Heart right ventricle (tissue), 16 donors: ENCODE results near the gene DLGAP1. TPM values are rescaled to one million over a fixed set of nuclear protein-coding genes. Genes with fewer than 3 reads are reported as not detected.

Experiments used
- ATAC-seq, 8 donors: fragments of 200-7000 bp; cut with Tn5 transposase; one replicate each; pipeline ENCODE4 v1.9.1; 2020; ENCODE audit warnings: mild to moderate bottlenecking in 8 of 8, moderate library complexity in 8 of 8, moderate number of reproducible peaks in 1 of 8
- DNase-seq, 2 donors: peaks; one replicate each; pipeline ENCODE4 v3.0.0-alpha.2; 2020
- H3K27ac ChIP-seq, 10 donors: fragments of 200-600 bp; sonication (generic) in 2 of 10; one replicate each; pipeline versions ENCODE4 v1.5.0 to v1.8.0; 2020 to 2022; ENCODE audit warnings: mild to moderate bottlenecking in 3 of 10
- H3K27me3 ChIP-seq, 7 donors: fragments of 200-600 bp; one replicate each; pipeline ENCODE4 v1.8.0; 2021 to 2022; ENCODE audit warnings: mild to moderate bottlenecking in 2 of 7
- H3K36me3 ChIP-seq, 9 donors: fragments of 200-600 bp; sonication (generic) in 1 of 9; one replicate each; pipeline versions ENCODE4 v1.5.0 to v1.8.0; 2020 to 2022; ENCODE audit warnings: mild to moderate bottlenecking in 2 of 9
- H3K4me1 ChIP-seq, 9 donors: fragments of 200-600 bp; sonication (generic) in 1 of 9; one replicate each; pipeline versions ENCODE4 v1.5.0 to v1.8.0; 2020 to 2022; ENCODE audit warnings: mild to moderate bottlenecking in 4 of 9
- H3K4me3 ChIP-seq, 10 donors: fragments of 200-600 bp; sonication (generic) in 2 of 10; one replicate each; pipeline versions ENCODE4 v1.5.0 to v1.8.0; 2020 to 2022; ENCODE audit warnings: mild to moderate bottlenecking in 7 of 10, moderate library complexity in 2 of 10
- H3K9me3 ChIP-seq, 11 donors: fragments of 200-600 bp in 10 of 11; sonication (generic) in 2 of 11; one replicate each; pipeline versions ENCODE4 v1.5.0 to v1.8.0; 2013 to 2022; ENCODE audit warnings: mild to moderate bottlenecking in 2 of 11, control low read depth in 1 of 11, moderate library complexity in 1 of 11
- CTCF ChIP-seq, 9 donors: fragments of 200-600 bp; sonication (generic) in 2 of 9; IDR thresholded peaks; one replicate each; pipeline versions ENCODE4 v1.5.0 to v1.8.0; 2021 to 2022; ENCODE audit warnings: antibody characterized with exemption in 9 of 9, mild to moderate bottlenecking in 5 of 9, moderate library complexity in 1 of 9
- WGBS, 2 donors: extraction: QIAGEN DNeasy Blood & Tissue Kit; methylation state at CpG; one replicate each; pipeline ENCODE4 v1.1.7; 2013; ENCODE audit warnings: inconsistent platforms in 1 of 2; 5-methylcytosine and 5-hydroxymethylcytosine counted together
- intact Hi-C, 10 donors: fragments of 100-400 bp; cut with DNase I; formaldehyde crosslinking; loops; one replicate each; pipeline versions ENCODE4 v1.11.1 to v1.14.2; 2022
- polyA plus RNA-seq, 2 donors: library from polyadenylated mRNA; stranded (reverse); fragments of 200-250 nt; gene quantifications; one replicate each; pipeline ENCODE4 v1.2.3, GENCODE V29; 2013
- total RNA-seq, 10 donors: library from RNA; stranded (reverse); fragmentation: NEBNext Ultra II Directional in 3 of 10; extraction: Animal tissue kit (Norgen Biotek cat#: 25700) in 3 of 10; gene quantifications; one replicate each; pipeline versions ENCODE4 v1.2.1 to v1.2.4, GENCODE V29; 2021 to 2023
- donor health status: Arrhythmogenic right ventricular cardiomyopathy.
- donor health status: ischemic (EF 13 %, LVEDD 7.1; RV severe dilation, severe dysfunction).
- donor health status: healthy with polysubstance abuse.
- donor health status: DM: no; HTN: yes; CAD: no.
- donor health status: DM: no; HTN: no; CAD: no.
- donor health status: ischemic (EF 25% LVEDD 6.9; RV normal size, moderate dysfunction).
- donor health status: ischemic (EF 25% LVEDD 5.7; RV mildly dilated, moderate dysfunction).
- donor health status: healthy.
- donor health status: DM: yes; HTN: yes; CAD: no.
- donor health status: Ischemic cardiomyopathy.
- donor health status: ischemic (EF 35%, LVEDD 5.7; RV mildly dilated, moderate dysfunction).
- donor health status: nonischemic (EF 11% LVEDD 7.7; RV severe dilation, severe dysfunction).
- donor health status: DM: yes; HTN: yes; CAD: no.
- donor health status: PGD.
- donor health status: ischemic (EF 29% LVEDD 5.4; RV normal size, mild dysfunction).
- donor health status: nonischemic (EF 23%, LVEDD 6.1; RV moderate dilation, normal function).

Gene DLGAP1
- total and polyA plus RNA-seq, 12 donors, result 0.07 to 7.2 (median 1.0) TPM; not detected in 2

- Histone ChIP-seq H3K27ac (no peak overlapping the region), H3K27me3 (peaks cover 0 to 10% (median 0%) of the 10 kb centered on the region in 7 donors), H3K4me1 (no peaks in the 10 kb centered on the region), H3K4me3 (no peak overlapping the region), H3K9me3 (no peaks in the 10 kb centered on the region), H3K36me3 (no peaks in the 10 kb centered on the region)
- DNase-seq (no peak), ATAC-seq (no peak)
- no peak for TF ChIP-seq CTCF (IDR thresholded peaks at IDR 0.05)
- intact Hi-C loops, result no loop called here
- 80 to 89% methylated on average over 5 of the region's 5 CpGs for WGBS, 2 donors
These were observed 178.0 kb downstream of the DLGAP1 start for GRCh38 chr18:4276953-4277585.

- Histone ChIP-seq H3K27ac (no peak overlapping the region), H3K27me3 (no peaks in the 10 kb centered on the region), H3K9me3 (no peaks in the 10 kb centered on the region), H3K36me3 (no peaks in the 10 kb centered on the region), H3K4me1 (no peaks in the 10 kb centered on the region), H3K4me3 (no peak overlapping the region)
- DNase-seq, result no peak
- TF ChIP-seq CTCF (IDR thresholded peaks at IDR 0.05), result no peak
- intact Hi-C loops, result no loop called here
- 94% methylated on average over 2 of the region's 2 CpGs for WGBS, 2 donors
- ATAC-seq, result no peak
These were observed 183.2 kb downstream of the DLGAP1 start for GRCh38 chr18:4271952-4272351.

- H3K4me3 ChIP-seq, result no peak overlapping the region
- H3K27me3 ChIP-seq, result no peaks in the 10 kb centered on the region
- no peaks in the 10 kb centered on the region for H3K4me1 ChIP-seq
- ATAC-seq (no peak), DNase-seq (no peak)
- H3K9me3 ChIP-seq, result no peaks in the 10 kb centered on the region
- TF ChIP-seq CTCF (IDR thresholded peaks at IDR 0.05), result no peak
- H3K27ac ChIP-seq, result no peak overlapping the region
- intact Hi-C loops, result no loop called here
- H3K36me3 ChIP-seq, result no peaks in the 10 kb centered on the region
- whole genome bisulfite sequencing, 2 donors, result 77 to 85% methylated on average over 2 of the region's 2 CpGs
These were observed 184.1 kb downstream of the DLGAP1 start for GRCh38 chr18:4270988-4271387.

GRCh38 chr18:4270016-4270415 is 185.1 kb downstream of the DLGAP1 start:
- no peak for DNase-seq
- H3K4me3 ChIP-seq, result no peak overlapping the region
- intact Hi-C loops, result no loop called here
- H3K9me3 ChIP-seq, result no peaks in the 10 kb centered on the region
- 89 to 90% methylated on average over 3 of the region's 3 CpGs for WGBS, 2 donors
- H3K27me3 ChIP-seq, result no peaks in the 10 kb centered on the region
- H3K27ac ChIP-seq, result no peak overlapping the region
- no peaks in the 10 kb centered on the region for H3K4me1 ChIP-seq
- H3K36me3 ChIP-seq, result no peaks in the 10 kb centered on the region
- TF ChIP-seq CTCF (IDR thresholded peaks at IDR 0.05), result no peak
- ATAC-seq, result no peak
